ENCODE results near the gene PDGFRA.
A peak's percentile ranks its signal among the peaks of the same experiment; 100 is the strongest.
"Not testable (repeated sequence)": the region's sequence is repeated elsewhere in the genome, so short reads cannot be mapped to it uniquely, and the experiment has no call there.

Gene PDGFRA

GRCh38 chr4:54233697-54234496, 4.8 kb downstream of the PDGFRA start:
- H3K4me1 ChIP-seq (ENCODE audit: control insufficient read depth in 2 of 2, insufficient read depth in 2 of 2, low read length in 2 of 2) = peaks cover 12 to 15% of the 10 kb centered on the region in 2 donors
- H3K9me3 ChIP-seq (ENCODE audit: control insufficient read depth in 2 of 2, low read length in 2 of 2) = no peaks in the 10 kb centered on the region
- H3K4me3 ChIP-seq (ENCODE audit: low read length in 2 of 2) = peak overlapping the region; percentile 62 to 64
- H3K27ac ChIP-seq (ENCODE audit: low read depth in 2 of 2, low read length in 2 of 2) = peak overlapping the region; percentile 32 to 58
- peak overlapping the region; percentile 14 to 33 for H3K9ac ChIP-seq (ENCODE audit: low read depth in 1 of 2, low read length in 2 of 2)
- H3K27me3 ChIP-seq (ENCODE audit: control insufficient read depth in 2 of 2, insufficient read depth in 2 of 2, low read length in 2 of 2) = peaks cover 34 to 38% of the 10 kb centered on the region in 2 donors
- no peaks in the 10 kb centered on the region for H3K36me3 ChIP-seq (ENCODE audit: control insufficient read depth in 2 of 2, insufficient read depth in 2 of 2, low read length in 2 of 2)

GRCh38 chr4:54234497-54235205, 5.6 kb downstream of the PDGFRA start:
- H3K27ac ChIP-seq (ENCODE audit: low read depth in 2 of 2, low read length in 2 of 2) = no peak overlapping the region
- H3K4me3 ChIP-seq (ENCODE audit: low read length in 2 of 2) = peak overlapping the region; percentile 10 to 62
- no peaks in the 10 kb centered on the region for H3K36me3 ChIP-seq (ENCODE audit: control insufficient read depth in 2 of 2, insufficient read depth in 2 of 2, low read length in 2 of 2)
- no peaks in the 10 kb centered on the region for H3K9me3 ChIP-seq (ENCODE audit: control insufficient read depth in 2 of 2, low read length in 2 of 2)
- no peak overlapping the region for H3K9ac ChIP-seq (ENCODE audit: low read depth in 1 of 2, low read length in 2 of 2)
- H3K27me3 ChIP-seq (ENCODE audit: control insufficient read depth in 2 of 2, insufficient read depth in 2 of 2, low read length in 2 of 2) = peaks cover 31 to 35% of the 10 kb centered on the region in 2 donors
- peaks cover 12 to 15% of the 10 kb centered on the region in 2 donors for H3K4me1 ChIP-seq (ENCODE audit: control insufficient read depth in 2 of 2, insufficient read depth in 2 of 2, low read length in 2 of 2)

- not testable (repeated sequence) for H3K9ac ChIP-seq (ENCODE audit: low read depth in 1 of 2, low read length in 2 of 2); H3K36me3 ChIP-seq (ENCODE audit: control insufficient read depth in 2 of 2, insufficient read depth in 2 of 2, low read length in 2 of 2); H3K9me3 ChIP-seq (ENCODE audit: control insufficient read depth in 2 of 2, low read length in 2 of 2); H3K4me3 ChIP-seq (ENCODE audit: low read length in 2 of 2); H3K27ac ChIP-seq (ENCODE audit: low read depth in 2 of 2, low read length in 2 of 2)
- Histone ChIP-seq H3K4me1 (ENCODE audit: control insufficient read depth in 2 of 2, insufficient read depth in 2 of 2, low read length in 2 of 2) (peaks cover 12 to 15% of the 10 kb centered on the region in 2 donors), H3K27me3 (ENCODE audit: control insufficient read depth in 2 of 2, insufficient read depth in 2 of 2, low read length in 2 of 2) (peaks cover 19 to 21% of the 10 kb centered on the region in 2 donors)
Measured at GRCh38 chr4:54236316-54236715, 7.2 kb downstream of the PDGFRA start.

GRCh38 chr4:54237770-54238169, 8.7 kb downstream of the PDGFRA start:
- Histone ChIP-seq H3K9ac (ENCODE audit: low read depth in 1 of 2, low read length in 2 of 2) (no peak overlapping the region), H3K9me3 (ENCODE audit: control insufficient read depth in 2 of 2, low read length in 2 of 2) (no peaks in the 10 kb centered on the region), H3K4me3 (ENCODE audit: low read length in 2 of 2) (no peak overlapping the region), H3K27me3 (ENCODE audit: control insufficient read depth in 2 of 2, insufficient read depth in 2 of 2, low read length in 2 of 2) (peaks cover 8 to 10% of the 10 kb centered on the region in 2 donors), H3K36me3 (ENCODE audit: control insufficient read depth in 2 of 2, insufficient read depth in 2 of 2, low read length in 2 of 2) (no peaks in the 10 kb centered on the region), H3K27ac (ENCODE audit: low read depth in 2 of 2, low read length in 2 of 2) (no peak overlapping the region), H3K4me1 (ENCODE audit: control insufficient read depth in 2 of 2, insufficient read depth in 2 of 2, low read length in 2 of 2) (peaks cover 11% of the 10 kb centered on the region in 2 donors)

- Histone ChIP-seq H3K4me3 (ENCODE audit: low read length in 2 of 2) (no peak overlapping the region), H3K27ac (ENCODE audit: low read depth in 2 of 2, low read length in 2 of 2) (no peak overlapping the region), H3K36me3 (ENCODE audit: control insufficient read depth in 2 of 2, insufficient read depth in 2 of 2, low read length in 2 of 2) (no peaks in the 10 kb centered on the region), H3K4me1 (ENCODE audit: control insufficient read depth in 2 of 2, insufficient read depth in 2 of 2, low read length in 2 of 2) (peaks cover 8% of the 10 kb centered on the region in 2 donors), H3K27me3 (ENCODE audit: control insufficient read depth in 2 of 2, insufficient read depth in 2 of 2, low read length in 2 of 2) (peaks cover 8 to 10% of the 10 kb centered on the region in 2 donors), H3K9me3 (ENCODE audit: control insufficient read depth in 2 of 2, low read length in 2 of 2) (no peaks in the 10 kb centered on the region), H3K9ac (ENCODE audit: low read depth in 1 of 2, low read length in 2 of 2) (no peak overlapping the region)
Measured at GRCh38 chr4:54238389-54238788, 9.3 kb downstream of the PDGFRA start.

GRCh38 chr4:54241268-54241823, 12.3 kb downstream of the PDGFRA start:
- not testable (repeated sequence) for H3K27me3 ChIP-seq (ENCODE audit: control insufficient read depth in 2 of 2, insufficient read depth in 2 of 2, low read length in 2 of 2); H3K9me3 ChIP-seq (ENCODE audit: control insufficient read depth in 2 of 2, low read length in 2 of 2); H3K36me3 ChIP-seq (ENCODE audit: control insufficient read depth in 2 of 2, insufficient read depth in 2 of 2, low read length in 2 of 2); H3K4me1 ChIP-seq (ENCODE audit: control insufficient read depth in 2 of 2, insufficient read depth in 2 of 2, low read length in 2 of 2); H3K4me3 ChIP-seq (ENCODE audit: low read length in 2 of 2); H3K27ac ChIP-seq (ENCODE audit: low read depth in 2 of 2, low read length in 2 of 2); H3K9ac ChIP-seq (ENCODE audit: low read depth in 1 of 2, low read length in 2 of 2)

- not testable (repeated sequence) for H3K27ac ChIP-seq (ENCODE audit: low read depth in 2 of 2, low read length in 2 of 2); H3K4me1 ChIP-seq (ENCODE audit: control insufficient read depth in 2 of 2, insufficient read depth in 2 of 2, low read length in 2 of 2); H3K4me3 ChIP-seq (ENCODE audit: low read length in 2 of 2); H3K36me3 ChIP-seq (ENCODE audit: control insufficient read depth in 2 of 2, insufficient read depth in 2 of 2, low read length in 2 of 2); H3K9ac ChIP-seq (ENCODE audit: low read depth in 1 of 2, low read length in 2 of 2); H3K9me3 ChIP-seq (ENCODE audit: control insufficient read depth in 2 of 2, low read length in 2 of 2); H3K27me3 ChIP-seq (ENCODE audit: control insufficient read depth in 2 of 2, insufficient read depth in 2 of 2, low read length in 2 of 2)
Measured at GRCh38 chr4:54243541-54243940, 14.4 kb downstream of the PDGFRA start.

- H3K4me3 ChIP-seq (ENCODE audit: low read length in 2 of 2); H3K4me1 ChIP-seq (ENCODE audit: control insufficient read depth in 2 of 2, insufficient read depth in 2 of 2, low read length in 2 of 2); H3K9me3 ChIP-seq (ENCODE audit: control insufficient read depth in 2 of 2, low read length in 2 of 2); H3K36me3 ChIP-seq (ENCODE audit: control insufficient read depth in 2 of 2, insufficient read depth in 2 of 2, low read length in 2 of 2); H3K27me3 ChIP-seq (ENCODE audit: control insufficient read depth in 2 of 2, insufficient read depth in 2 of 2, low read length in 2 of 2); H3K9ac ChIP-seq (ENCODE audit: low read depth in 1 of 2, low read length in 2 of 2); H3K27ac ChIP-seq (ENCODE audit: low read depth in 2 of 2, low read length in 2 of 2): not testable (repeated sequence)
Measured at GRCh38 chr4:54252312-54252711, 23.2 kb downstream of the PDGFRA start.

GRCh38 chr4:54254116-54254914, 25.2 kb downstream of the PDGFRA start:
- no peak overlapping the region for H3K9ac ChIP-seq (ENCODE audit: low read depth in 1 of 2, low read length in 2 of 2)
- H3K27ac ChIP-seq (ENCODE audit: low read depth in 2 of 2, low read length in 2 of 2) = no peak overlapping the region
- H3K4me1 ChIP-seq (ENCODE audit: control insufficient read depth in 2 of 2, insufficient read depth in 2 of 2, low read length in 2 of 2) = no peaks in the 10 kb centered on the region

GRCh38 chr4:54254915-54255246, 25.8 kb downstream of the PDGFRA start:
- Histone ChIP-seq H3K4me3 (ENCODE audit: low read length in 2 of 2) (no peak overlapping the region), H3K36me3 (ENCODE audit: control insufficient read depth in 2 of 2, insufficient read depth in 2 of 2, low read length in 2 of 2) (no peaks in the 10 kb centered on the region), H3K9ac (ENCODE audit: low read depth in 1 of 2, low read length in 2 of 2) (no peak overlapping the region), H3K4me1 (ENCODE audit: control insufficient read depth in 2 of 2, insufficient read depth in 2 of 2, low read length in 2 of 2) (no peaks in the 10 kb centered on the region), H3K27ac (ENCODE audit: low read depth in 2 of 2, low read length in 2 of 2) (no peak overlapping the region), H3K9me3 (ENCODE audit: control insufficient read depth in 2 of 2, low read length in 2 of 2) (no peaks in the 10 kb centered on the region), H3K27me3 (ENCODE audit: control insufficient read depth in 2 of 2, insufficient read depth in 2 of 2, low read length in 2 of 2) (no peaks in the 10 kb centered on the region)

More at GRCh38 chr4:54254116-54254914, 25.2 kb downstream of the PDGFRA start:
- H3K36me3 ChIP-seq (ENCODE audit: control insufficient read depth in 2 of 2, insufficient read depth in 2 of 2, low read length in 2 of 2) = no peaks in the 10 kb centered on the region
- no peaks in the 10 kb centered on the region for H3K27me3 ChIP-seq (ENCODE audit: control insufficient read depth in 2 of 2, insufficient read depth in 2 of 2, low read length in 2 of 2)
- H3K9me3 ChIP-seq (ENCODE audit: control insufficient read depth in 2 of 2, low read length in 2 of 2) = no peaks in the 10 kb centered on the region
- no peak overlapping the region for H3K4me3 ChIP-seq (ENCODE audit: low read length in 2 of 2)

All from mucosa of rectum (tissue), 2 donors.